GM19372 (cell line): ENCODE measurements around the gene TMTC4.
"Not testable (repeated sequence)": the region's sequence is repeated elsewhere in the genome, so short reads cannot be mapped to it uniquely, and the experiment has no call there.

Source experiments
- ATAC-seq: cut with Tn5 transposase; IDR thresholded peaks from one replicate; pipeline ENCODE4 v1.9.1; 2021; ENCODE audit warnings: mild to moderate bottlenecking, low read depth, moderate library complexity; ENCODE audit not compliant: unreplicated experiment

TMTC4 gene

GRCh38 chr13:100594731-100595130 is 79.9 kb downstream of the TMTC4 start:
- no peak for ATAC-seq

GRCh38 chr13:100594255-100594654 is 80.3 kb downstream of the TMTC4 start:
- ATAC-seq, result no peak

GRCh38 chr13:100589178-100589725 is 85.3 kb downstream of the TMTC4 start:
- no peak for ATAC-seq

- peak; percentile 98 for ATAC-seq
Measured at GRCh38 chr13:100588331-100589177, 86.0 kb downstream of the TMTC4 start, which contains the start of gene GGACT. Gene GGACT (minus strand): TSS chr13:100588789. CDS start chr13:100532591, 56,198 bp downstream.

GRCh38 chr13:100584896-100585295 is 89.7 kb downstream of the TMTC4 start:
- ATAC-seq, result no peak

- ATAC-seq, result no peak
Measured at GRCh38 chr13:100581504-100581903, 93.1 kb downstream of the TMTC4 start.

- no peak for ATAC-seq
Measured at GRCh38 chr13:100581030-100581429, 93.6 kb downstream of the TMTC4 start.

- ATAC-seq, result no peak
Measured at GRCh38 chr13:100580045-100580444, 94.5 kb downstream of the TMTC4 start.

GRCh38 chr13:100577239-100577638 is 97.4 kb downstream of the TMTC4 start:
- not testable (repeated sequence) for ATAC-seq

- ATAC-seq, result peak; percentile 87
Measured at GRCh38 chr13:100573121-100573520, 101.5 kb downstream of the TMTC4 start.

- ATAC-seq, result no peak
Measured at GRCh38 chr13:100566543-100566942, 108.1 kb downstream of the TMTC4 start.

GRCh38 chr13:100565286-100565685 is 109.3 kb downstream of the TMTC4 start:
- ATAC-seq, result no peak

GRCh38 chr13:100564444-100565223 is 110.0 kb downstream of the TMTC4 start:
- no peak for ATAC-seq

- ATAC-seq, result no peak
Measured at GRCh38 chr13:100563779-100564178, 110.8 kb downstream of the TMTC4 start.

- no peak for ATAC-seq
Measured at GRCh38 chr13:100561599-100562204, 112.9 kb downstream of the TMTC4 start.

GRCh38 chr13:100561158-100561499 is 113.5 kb downstream of the TMTC4 start:
- no peak for ATAC-seq

GRCh38 chr13:100560498-100561157 is 114.0 kb downstream of the TMTC4 start:
- ATAC-seq, result no peak

- no peak for ATAC-seq
Measured at GRCh38 chr13:100559886-100560285, 114.7 kb downstream of the TMTC4 start.
